NCI-H748 treated with DMSO at 0.1 percent for 48 hours (cell line): ENCODE data around the gene PUM1.
"Not testable (repeated sequence)": the region's sequence is repeated elsewhere in the genome, so short reads cannot be mapped to it uniquely, and the experiment has no call there.

Experiments used
- DNase-seq: peaks from one replicate; lab custom pipeline; 2025; lab: John Stamatoyannopoulos, UW

Gene PUM1, protein sequence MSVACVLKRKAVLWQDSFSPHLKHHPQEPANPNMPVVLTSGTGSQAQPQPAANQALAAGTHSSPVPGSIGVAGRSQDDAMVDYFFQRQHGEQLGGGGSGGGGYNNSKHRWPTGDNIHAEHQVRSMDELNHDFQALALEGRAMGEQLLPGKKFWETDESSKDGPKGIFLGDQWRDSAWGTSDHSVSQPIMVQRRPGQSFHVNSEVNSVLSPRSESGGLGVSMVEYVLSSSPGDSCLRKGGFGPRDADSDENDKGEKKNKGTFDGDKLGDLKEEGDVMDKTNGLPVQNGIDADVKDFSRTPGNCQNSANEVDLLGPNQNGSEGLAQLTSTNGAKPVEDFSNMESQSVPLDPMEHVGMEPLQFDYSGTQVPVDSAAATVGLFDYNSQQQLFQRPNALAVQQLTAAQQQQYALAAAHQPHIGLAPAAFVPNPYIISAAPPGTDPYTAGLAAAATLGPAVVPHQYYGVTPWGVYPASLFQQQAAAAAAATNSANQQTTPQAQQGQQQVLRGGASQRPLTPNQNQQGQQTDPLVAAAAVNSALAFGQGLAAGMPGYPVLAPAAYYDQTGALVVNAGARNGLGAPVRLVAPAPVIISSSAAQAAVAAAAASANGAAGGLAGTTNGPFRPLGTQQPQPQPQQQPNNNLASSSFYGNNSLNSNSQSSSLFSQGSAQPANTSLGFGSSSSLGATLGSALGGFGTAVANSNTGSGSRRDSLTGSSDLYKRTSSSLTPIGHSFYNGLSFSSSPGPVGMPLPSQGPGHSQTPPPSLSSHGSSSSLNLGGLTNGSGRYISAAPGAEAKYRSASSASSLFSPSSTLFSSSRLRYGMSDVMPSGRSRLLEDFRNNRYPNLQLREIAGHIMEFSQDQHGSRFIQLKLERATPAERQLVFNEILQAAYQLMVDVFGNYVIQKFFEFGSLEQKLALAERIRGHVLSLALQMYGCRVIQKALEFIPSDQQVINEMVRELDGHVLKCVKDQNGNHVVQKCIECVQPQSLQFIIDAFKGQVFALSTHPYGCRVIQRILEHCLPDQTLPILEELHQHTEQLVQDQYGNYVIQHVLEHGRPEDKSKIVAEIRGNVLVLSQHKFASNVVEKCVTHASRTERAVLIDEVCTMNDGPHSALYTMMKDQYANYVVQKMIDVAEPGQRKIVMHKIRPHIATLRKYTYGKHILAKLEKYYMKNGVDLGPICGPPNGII

DNA sequence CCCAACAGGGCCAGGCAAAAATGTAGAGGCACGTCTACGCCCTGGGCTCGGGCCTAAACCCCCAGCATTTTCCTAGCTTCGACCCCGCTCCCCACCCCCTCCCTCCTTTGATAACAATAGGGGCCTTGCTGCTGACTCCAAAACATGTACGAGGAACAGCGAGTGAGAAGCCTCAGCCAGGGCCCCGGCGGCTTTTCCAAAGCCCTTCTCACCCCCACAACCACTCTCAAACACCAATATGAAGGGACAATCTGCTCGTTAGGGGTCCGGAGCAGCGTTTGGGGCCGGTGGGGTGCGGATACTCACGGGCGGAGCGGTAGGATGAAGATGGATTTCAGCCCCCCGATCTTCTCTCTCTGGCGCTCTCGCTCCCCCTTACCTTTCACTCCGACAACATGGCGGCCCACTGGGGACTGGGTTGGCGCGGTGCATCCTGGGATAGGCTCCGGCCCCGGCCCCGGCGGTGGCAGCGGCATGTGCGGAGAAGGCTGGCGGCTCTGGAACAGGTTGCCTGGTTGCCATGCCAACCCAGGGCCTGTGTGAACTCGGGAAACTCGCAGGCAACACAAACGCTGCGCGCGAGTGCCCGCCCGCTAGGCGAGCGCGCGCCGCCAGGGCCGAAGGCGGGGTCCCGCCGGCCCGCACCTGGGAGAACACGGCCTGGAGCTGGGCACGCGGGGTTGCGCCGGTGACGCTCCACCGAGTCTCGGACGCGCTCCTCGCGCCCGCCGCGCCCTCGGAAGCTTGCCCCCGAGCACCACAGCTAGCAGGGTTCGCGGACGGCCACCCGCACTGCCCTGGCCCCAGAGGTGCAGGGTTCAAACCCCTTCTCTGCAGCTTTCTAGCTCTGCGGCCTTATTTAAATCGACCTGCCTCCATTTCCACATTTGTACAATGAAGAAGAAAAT is at the start of gene PUM1:
PUM1 (minus strand) TSS at position 408 of the 908 bp plus-strand sequence. CDS start 6,151 bp downstream, outside the sequence.
- peak; percentile 87 for DNase-seq

DNA sequence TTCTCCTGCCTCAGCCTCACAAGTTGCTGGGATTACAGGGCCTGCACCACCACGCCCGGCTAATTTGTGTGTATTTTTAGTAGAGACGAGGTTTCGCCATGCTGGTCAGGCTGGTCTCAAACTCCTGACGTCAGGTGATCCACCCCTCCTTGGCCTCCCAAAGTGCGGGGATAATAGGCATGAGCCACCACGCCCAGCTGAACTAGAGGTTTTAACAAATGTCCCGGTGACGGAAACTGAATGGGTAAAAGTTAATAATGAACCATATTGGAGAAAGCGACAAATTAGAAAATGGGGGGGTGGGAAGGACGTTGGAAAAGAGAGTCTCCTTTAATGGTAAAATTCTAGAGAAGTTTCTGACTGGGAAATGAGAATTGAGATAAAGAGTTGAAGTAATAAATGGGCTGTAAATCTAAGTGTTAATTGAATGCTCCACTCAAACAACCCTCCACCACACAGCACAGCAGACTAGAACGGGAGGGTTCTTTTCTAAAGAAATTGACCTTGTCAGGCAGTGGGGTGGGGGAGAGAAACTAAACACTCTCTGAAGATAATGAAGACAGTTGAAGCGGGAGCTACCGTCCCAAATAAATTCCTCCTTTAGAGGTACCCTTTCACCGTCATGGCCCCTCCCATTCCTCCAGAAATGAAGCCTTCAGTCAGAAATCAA is 46.9 kb upstream of the PUM1 start:
- DNase-seq: no peak

DNA sequence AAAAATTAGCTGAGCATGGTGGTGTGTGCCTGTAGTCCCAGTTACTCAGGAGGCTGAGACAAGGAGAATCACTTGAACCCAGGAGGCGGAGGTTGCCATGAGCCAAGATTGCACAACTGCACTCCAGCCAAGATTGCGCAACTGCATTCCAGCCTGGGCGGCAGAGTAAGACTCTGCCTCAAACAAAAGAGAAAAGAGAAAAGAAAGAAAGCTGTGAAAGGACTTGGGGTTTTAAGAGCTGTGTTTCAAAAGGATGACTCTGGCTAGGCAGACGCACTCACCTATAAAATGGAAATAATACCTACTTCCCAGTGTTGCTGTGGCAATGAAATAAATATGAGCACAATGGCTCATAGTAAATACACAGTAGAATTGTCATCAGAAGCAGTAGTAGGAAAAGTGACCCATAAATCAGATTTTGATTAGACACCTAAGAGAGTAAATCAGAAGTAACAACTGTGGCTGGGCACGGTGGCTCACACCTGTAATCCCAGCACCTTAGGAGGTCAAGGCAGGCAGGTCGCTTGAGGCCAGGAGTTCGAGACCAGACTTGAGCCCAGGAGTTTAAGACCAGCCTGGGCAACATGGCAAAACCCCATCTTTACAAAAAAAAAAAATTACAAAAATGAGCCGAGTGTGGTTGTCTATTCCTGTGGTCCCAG is 45.9 kb upstream of the PUM1 start:
- no peak for DNase-seq

DNA sequence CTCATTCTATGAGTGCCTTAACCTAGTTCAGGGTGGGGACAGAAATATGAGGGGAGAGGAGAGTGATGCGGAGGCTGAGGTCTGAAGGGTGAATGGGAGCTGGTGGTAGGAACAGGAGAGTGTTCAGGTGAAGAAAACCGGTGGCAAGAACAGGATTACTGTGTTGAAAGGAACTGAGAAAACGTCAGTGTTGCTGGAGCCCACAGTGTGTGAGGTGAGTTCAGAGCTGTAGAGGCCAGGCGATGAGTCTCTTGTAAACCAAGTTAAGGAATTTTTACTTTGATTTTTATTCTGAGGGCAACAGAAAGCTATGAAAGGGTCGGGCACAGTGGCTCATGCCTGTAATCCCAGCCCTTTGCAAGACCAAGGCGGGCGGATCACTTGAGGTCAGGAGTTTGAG is 45.3 kb upstream of the PUM1 start:
- no peak for DNase-seq

DNA sequence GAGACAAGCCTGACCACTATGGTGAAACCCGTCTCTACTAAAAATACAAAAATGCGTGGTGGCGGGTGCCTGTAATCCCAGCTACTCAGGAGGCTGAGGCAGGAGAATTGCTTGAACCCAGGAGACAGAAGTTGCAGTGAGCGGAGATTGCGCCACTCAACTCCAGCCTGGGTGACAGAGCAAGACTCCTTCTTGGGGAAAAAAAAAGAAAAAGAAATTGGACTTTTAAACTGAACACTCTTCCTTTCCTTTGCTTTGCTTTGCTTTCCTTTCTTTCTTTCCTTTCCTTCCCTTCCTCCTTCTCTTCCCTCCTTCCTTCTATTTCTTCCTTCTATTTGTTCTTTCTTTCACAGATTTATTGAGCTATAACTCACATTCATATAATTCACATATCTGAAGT is 43.3 kb upstream of the PUM1 start:
- no peak for DNase-seq

DNA sequence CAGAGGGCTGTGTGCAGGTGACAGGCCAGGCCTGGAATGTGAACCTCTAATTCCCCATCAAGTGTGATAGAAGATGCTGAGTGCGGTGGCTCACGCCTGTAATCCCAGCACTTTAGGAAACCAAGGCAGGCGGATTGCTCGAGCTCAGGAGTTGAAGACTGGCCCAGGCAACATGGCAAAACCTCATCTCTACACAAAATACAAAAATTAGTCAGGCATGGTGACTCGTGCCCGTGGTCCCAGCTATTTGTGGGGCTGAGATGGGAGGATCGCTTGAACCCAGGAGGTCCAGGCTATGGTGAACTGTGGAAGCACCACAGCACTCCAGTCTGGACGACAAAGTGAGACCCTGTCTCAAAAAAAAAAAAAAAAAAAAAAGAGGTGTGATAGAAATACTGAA is 40.1 kb upstream of the PUM1 start:
- no peak for DNase-seq

DNA sequence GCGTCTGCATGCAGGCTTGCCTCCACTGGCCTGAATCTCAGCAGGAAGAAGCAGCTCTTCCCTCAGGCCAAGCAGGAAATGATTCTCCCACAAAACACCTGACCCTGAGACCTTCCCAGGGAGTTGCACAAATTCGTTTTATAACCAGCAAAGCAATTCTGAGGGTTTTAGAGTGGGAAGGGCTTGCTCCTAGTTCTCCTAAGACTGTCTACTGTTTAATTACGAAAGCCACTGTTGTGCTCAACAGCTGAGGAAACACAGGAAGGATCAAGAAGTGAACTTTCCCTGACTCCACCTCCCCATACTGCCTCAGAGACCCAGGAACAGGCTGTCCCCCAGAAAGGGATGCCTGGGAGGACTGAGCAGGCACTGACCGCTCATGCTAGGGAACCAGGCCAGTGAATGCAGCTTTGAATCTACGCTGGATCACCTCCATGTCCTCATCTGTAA is 37.0 kb upstream of the PUM1 start:
- no peak for DNase-seq

DNA sequence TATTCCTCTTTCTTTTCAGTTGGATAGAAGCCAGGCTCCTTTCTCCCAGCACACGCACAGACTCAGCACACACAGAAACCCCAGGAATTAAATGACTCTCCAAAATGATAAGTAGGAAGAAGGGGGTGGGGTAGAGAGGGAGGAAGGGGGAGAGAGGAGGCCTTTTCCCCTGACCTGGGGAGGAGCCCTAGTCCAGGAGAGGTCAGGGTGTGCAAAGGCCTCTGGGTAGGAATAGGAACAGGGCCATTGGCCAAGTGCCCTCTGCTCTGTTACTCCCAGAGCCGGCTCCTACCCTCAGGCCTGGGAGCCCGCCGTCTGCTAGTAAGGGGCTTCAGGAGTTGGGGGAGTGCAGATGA is 35.6 kb upstream of the PUM1 start:
- no peak for DNase-seq

DNA sequence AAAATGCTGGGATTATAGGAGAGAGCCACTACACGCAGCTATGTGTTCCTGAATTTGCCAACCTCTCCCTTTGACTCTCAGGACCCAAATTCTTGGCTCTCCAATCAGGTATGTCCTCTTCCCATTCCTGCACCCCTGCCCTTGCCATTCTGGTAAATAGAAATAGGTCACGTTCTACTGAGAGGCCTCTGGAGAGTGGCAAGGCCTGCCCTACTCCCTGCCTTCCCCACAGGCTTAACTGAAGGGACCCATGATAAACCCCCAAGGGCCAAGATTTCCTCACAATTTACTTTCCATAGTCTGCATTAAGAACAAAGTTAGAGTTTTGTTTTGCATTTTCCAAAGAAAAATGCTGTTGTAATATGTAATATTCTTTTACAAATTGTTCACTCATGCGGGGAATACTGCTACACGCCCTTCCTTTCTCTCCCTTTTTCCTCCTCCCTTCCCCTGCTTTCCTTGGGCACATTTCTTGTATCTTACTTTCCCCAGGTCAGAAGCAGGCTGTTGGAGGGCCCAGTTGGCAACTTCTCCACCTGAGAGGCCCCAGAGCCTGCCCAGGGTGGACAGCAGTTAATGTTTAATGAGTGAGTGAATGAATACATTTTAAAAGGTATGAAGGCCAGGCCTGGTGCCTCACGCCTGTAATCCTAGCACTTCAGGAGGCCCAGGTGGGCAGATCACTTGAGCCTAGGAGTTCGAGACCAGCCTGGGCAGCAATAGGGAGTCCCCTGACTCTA is 33.9 kb upstream of the PUM1 start:
- DNase-seq: no peak

DNA sequence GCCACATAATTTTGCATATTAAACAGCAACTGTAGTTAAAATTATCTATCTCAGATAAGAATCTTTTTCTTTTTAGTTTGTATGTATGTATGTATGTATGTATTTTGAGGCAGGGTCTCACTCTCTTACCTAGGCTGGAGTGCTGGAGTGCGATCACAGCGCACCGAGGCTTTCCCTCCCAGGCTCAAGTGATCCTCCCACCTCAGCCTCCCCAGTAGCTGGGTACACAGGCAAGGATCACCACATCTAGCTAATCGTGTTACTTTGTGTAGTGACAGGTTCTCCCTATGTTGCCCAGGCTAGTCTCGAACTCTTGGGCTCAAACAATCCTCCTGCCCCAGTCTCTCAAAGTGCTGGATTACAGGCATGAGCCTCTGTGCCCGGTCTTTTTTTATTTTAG is 30.5 kb upstream of the PUM1 start:
- DNase-seq: no peak

DNA sequence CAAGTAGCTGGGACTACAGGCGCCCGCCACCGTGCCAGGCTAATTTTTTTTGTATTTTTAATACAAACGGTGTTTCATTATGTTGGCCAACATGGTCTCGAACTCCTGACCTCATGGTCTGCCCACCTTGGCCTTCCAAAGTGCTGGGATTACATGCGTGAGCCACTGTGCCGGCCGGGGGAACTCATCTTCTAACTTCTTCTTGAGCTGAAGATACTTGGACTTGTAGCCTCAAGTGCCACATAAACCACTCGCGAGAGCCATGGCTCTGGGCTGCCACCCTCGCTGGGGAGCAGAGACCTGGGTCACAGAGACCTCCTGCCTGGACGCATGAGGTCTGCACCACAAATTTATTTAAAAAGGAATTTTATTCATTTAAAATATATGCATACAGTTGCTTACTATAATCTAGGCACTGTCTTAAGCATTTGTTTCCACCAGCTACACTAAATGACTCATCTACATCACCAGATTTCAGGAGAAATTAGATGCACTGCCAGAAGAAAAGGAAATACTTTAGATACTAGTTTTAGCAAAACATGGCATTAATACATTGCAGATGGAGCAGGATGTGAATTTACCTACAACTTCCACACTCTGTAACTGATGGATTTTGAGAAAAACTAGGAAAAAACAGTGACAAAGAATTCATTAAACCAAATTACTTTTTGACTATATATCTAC is 29.9 kb upstream of the PUM1 start:
- no peak for DNase-seq

DNA sequence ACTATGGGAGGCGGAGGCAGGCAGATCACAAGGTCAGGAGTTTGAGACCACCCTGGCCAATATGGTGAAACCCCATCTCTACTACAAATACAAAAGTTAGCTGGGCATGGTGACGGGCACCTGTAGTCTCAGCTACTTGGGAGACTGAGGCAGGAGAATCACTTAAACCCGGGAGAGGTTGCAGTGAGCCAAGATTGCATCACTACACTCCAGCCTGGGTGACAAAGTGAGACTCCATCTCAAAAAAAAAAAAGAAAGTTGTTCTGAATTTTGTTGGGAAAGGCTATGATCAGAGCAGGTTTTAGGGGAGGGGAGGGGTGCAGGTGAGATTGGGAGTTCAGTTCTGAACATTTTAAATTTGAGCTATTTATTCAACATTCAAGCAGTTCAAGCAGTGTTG is 22.6 kb upstream of the PUM1 start:
- DNase-seq: not testable (repeated sequence)

DNA sequence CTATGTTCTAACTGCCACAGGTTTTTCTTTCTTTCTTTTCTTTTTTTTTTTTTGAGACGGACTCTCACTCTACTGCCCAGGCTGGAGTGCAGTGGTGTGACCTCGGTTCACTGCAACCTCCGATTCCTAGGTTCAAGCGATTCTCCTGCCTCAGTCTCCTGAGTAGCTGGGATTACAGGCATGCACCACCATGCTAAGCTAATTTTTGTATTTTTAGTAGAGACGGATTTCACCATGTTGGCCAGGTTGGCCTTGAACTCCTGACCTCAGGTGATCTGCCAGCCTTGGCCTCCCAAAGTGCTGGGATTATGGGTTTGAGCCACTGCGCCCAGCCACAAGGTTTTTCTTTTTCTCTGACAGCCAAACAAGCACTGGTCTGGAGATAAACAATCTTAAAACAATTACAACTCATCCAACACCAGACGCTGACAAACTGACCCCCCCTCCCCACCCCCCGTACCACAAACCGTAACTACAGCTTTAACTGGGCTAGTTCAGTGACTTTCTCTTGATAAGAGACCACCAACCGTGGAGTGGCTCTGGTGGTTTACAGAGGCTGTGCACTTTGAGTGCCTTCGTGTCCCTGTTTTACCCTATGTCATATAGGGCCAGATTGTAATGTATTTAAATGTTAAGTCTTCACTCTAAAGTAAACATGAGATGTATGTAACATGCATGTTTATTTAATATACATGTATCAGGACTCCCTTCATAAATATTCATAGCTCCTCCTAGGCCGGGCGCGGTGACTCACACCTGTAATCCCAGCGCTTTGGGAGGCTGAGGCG is 19.5 kb upstream of the PUM1 start:
- no peak for DNase-seq

DNA sequence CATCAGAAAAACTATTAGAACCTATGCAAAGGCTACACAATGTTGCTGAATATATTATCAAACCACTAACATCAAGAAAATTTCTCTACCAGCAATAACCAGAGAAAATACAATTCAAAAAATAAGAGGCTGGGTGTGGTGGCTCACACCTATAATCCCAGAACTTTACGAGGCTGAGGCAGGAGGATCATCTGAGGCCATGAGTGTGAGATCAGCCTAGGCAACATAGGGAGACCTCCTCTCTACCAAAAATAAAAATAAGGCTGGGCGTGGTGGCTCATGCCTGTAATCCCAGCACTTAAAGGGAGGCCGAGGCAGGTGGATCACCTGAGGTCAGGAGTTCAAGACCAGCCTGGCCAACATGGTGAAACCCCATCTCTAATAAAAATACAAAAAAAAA is 16.9 kb upstream of the PUM1 start:
- no peak for DNase-seq

DNA sequence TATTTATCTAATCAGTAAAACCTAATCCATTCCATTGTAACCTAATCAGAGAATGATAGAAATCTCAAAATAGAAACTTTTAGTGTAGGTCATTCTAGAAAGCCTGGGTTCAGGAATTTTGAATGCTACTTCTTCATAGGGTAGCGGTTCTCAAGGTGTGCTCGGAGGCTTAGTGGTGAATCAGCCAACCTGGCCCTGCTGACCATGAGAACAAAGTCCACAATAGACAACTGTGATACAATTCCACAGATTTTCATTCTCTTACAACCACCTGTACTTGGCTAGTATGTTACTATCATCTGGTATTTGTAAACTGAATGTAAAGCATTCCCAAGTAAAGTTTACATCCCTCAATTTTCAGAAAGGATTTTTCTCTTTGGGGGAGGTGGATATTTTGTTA is 7.5 kb upstream of the PUM1 start:
- DNase-seq: no peak

DNA sequence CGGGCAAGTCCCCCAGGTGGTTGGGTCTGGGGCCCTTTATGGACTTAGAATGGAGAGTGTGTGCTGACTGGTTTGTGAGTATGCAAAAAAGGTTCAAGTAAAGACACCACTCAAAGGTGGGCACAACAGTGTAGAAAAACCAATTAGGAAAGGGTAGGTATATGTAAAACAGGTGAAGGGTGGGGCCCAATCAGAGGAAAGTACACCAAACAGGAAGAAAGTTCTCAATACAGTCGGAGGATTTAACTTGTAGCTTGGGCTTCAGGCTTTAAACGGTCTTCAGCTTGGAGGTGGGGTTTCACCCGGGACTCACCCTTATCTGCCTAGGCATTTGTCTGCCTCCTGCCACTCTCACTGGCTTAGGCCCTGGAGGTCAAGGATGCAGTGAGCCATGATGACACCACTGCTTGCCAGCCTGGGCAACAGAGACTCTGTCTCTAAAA is 6.8 kb upstream of the PUM1 start:
- no peak for DNase-seq

DNA sequence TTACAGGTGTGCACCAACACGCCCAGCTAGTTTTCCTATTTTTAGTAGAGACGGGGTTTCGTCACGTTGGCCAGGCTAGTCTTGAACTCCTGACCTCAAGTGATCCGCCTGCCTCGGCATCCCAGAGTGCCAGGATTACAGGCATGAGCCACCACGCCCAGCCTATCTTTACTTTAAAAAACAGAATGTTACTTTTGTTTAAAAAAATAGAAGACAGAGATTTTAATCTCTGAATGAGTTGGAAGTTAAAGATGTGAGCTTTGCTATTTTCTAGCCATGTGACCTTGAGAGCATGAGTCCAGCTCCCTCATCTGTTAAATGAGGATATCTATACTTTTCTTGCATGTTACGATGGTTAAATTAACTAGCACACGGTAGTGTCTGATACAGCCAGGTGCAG is 3.9 kb upstream of the PUM1 start:
- no peak for DNase-seq

DNA sequence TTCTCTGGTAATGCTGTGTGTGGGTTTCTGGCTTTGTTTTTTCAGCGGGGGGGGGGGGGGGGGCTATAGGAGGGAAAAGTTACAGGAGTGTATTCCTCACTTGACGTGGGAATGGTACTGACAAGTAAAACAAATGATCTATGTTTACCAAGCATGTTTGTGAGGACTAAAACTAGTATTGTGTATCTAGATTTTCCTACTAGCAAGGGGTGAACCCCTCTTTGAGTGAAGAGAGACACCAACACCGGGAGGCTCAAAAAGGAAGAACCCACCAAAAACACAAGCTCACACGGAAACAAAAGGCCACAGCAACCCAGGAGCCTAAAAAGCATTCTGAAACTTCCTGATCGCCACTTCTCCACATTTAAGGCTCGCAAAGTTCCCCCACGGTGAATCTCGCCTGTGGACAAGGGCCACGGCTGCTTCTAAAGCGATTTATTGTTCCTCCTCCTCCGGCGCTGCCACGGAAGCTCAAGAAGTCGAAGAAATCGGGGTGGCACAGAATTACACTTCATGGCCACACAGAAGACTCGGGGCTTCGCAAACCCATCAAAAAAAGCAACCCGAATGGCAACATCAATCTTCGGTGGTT is 703 bp downstream of the PUM1 start:
- DNase-seq: peak; percentile 46
